Measurements from ENCODE around the gene DMAC2.
"Not testable (repeated sequence)": the region's sequence is repeated elsewhere in the genome, so short reads cannot be mapped to it uniquely, and the experiment has no call there.

Gene DMAC2

GRCh38 chr19:41412953-41413352 lies 26.8 kb downstream of the DMAC2 start:
- Histone ChIP-seq H3K27ac (peak overlapping the region; percentile 74), H3K4me2 (peak overlapping the region; percentile 77)

DNA sequence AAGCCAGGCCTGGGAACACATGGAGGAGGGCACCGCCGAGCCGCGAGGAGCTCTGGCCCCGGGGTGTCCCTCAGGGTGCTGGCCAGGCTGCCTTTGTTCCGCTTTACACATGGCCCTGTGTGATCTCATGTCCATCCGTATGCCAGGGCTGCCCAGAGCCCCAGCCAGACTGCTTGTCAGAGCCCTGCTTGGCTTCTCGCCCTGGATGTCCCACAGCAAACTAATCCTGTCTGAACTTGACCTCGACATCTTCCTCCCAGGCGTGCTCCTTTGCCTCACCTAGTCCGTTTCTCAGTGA lies 27.8 kb downstream of the DMAC2 start:
- H4K20me1 ChIP-seq, result no peaks in the 10 kb centered on the region; the same call in 1 of the 2 replicates
- no peaks in the 10 kb centered on the region for H3K27me3 ChIP-seq
- no peak overlapping the region for H3K4me2 ChIP-seq
- H3K4me3 ChIP-seq, result no peak overlapping the region
- peak overlapping the region; percentile 82; the same call in 1 of the 2 replicates for H3K27ac ChIP-seq
- H3K9ac ChIP-seq, result peak overlapping the region; percentile 10; the same call in 1 of the 2 replicates
- no peak for TF ChIP-seq Cebpa-rat (IDR thresholded peaks at IDR 0.05)
- H3K36me3 ChIP-seq, result peaks cover 70% of the 10 kb centered on the region
- H3K4me1 ChIP-seq, result peaks cover 84% of the 10 kb centered on the region
- H3K9me3 ChIP-seq, result no peaks in the 10 kb centered on the region

More at GRCh38 chr19:41412953-41413352, 26.8 kb downstream of the DMAC2 start:
- H3K27me3 ChIP-seq, result no peaks in the 10 kb centered on the region
- no peaks in the 10 kb centered on the region for H3K9me3 ChIP-seq
- peaks cover 74% of the 10 kb centered on the region for H3K4me1 ChIP-seq
- H3K36me3 ChIP-seq, result peaks cover 74% of the 10 kb centered on the region
- H4K20me1 ChIP-seq, result no peaks in the 10 kb centered on the region; the same call in 1 of the 2 replicates
- H3K9ac ChIP-seq, result peak overlapping the region; percentile 9; the same call in 1 of the 2 replicates
- H3K4me3 ChIP-seq, result no peak overlapping the region
- TF ChIP-seq Cebpa-rat (IDR thresholded peaks at IDR 0.05), result no peak

GRCh38 chr19:41411100-41411967 lies 28.4 kb downstream of the DMAC2 start:
- TF ChIP-seq Cebpa-rat (IDR thresholded peaks at IDR 0.05), result no peak
- H3K36me3 ChIP-seq, result peaks cover 64% of the 10 kb centered on the region
- H3K4me1 ChIP-seq, result peaks cover 86% of the 10 kb centered on the region
- H3K4me3 ChIP-seq, result no peak overlapping the region
- peak overlapping the region; percentile 10; the same call in 1 of the 2 replicates for H3K9ac ChIP-seq
- peak overlapping the region; percentile 82; the same call in 1 of the 2 replicates for H3K27ac ChIP-seq
- no peaks in the 10 kb centered on the region for H3K27me3 ChIP-seq
- H3K4me2 ChIP-seq, result peak overlapping the region; percentile 61
- no peaks in the 10 kb centered on the region; the same call in 1 of the 2 replicates for H4K20me1 ChIP-seq
- H3K9me3 ChIP-seq, result no peaks in the 10 kb centered on the region

- H3K27me3 ChIP-seq, result no peaks in the 10 kb centered on the region
- peak overlapping the region; percentile 82 for H3K27ac ChIP-seq
- peak overlapping the region; percentile 61 for H3K4me2 ChIP-seq
- H3K36me3 ChIP-seq, result peaks cover 67% of the 10 kb centered on the region
- H3K9me3 ChIP-seq, result no peaks in the 10 kb centered on the region
- peaks cover 86% of the 10 kb centered on the region for H3K4me1 ChIP-seq
- 0 out of 2 replicates have a peak overlapping the region, but pooled peaks have one; percentile 28 for H3K4me3 ChIP-seq
- peaks cover 6% of the 10 kb centered on the region; the same call in 1 of the 2 replicates for H4K20me1 ChIP-seq
- no peak for TF ChIP-seq Cebpa-rat (IDR thresholded peaks at IDR 0.05)
- peak overlapping the region; percentile 53; the same call in 1 of the 2 replicates for H3K9ac ChIP-seq
Measured at GRCh38 chr19:41410336-41411054, 29.2 kb downstream of the DMAC2 start.

DNA sequence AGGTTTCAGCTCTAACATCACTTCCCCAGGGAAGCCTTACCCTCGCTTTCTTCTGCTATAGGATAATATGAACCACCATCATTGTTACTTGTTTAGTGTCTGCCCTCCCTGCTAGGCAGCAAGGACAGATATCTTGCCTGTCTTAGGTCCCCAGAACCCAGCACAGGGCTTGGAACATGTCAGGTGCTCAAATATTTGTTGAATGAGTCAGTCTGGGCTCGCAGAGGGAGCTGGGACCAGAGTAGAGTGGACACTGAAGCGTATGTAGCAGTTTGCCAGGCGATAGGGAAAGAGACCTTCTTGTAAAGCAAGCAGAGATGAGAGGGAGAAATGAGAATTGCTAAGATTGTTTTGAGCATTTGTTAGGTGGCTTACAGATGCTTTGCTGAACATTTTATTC lies 30.4 kb downstream of the DMAC2 start:
- Histone ChIP-seq H3K27me3 (no peaks in the 10 kb centered on the region), H3K4me1 (peaks cover 74% of the 10 kb centered on the region), H3K4me2 (peak overlapping the region; percentile 61), H3K27ac (peak overlapping the region; percentile 82), H3K4me3 (no peak overlapping the region), H3K9me3 (no peaks in the 10 kb centered on the region), H3K36me3 (peaks cover 64% of the 10 kb centered on the region), H4K20me1 (peaks cover 13% of the 10 kb centered on the region; the same call in 1 of the 2 replicates), H3K9ac (peak overlapping the region; percentile 53; the same call in 1 of the 2 replicates)
- TF ChIP-seq Cebpa-rat (IDR thresholded peaks at IDR 0.05), result no peak

- H3K4me3 ChIP-seq, H3K9me3 ChIP-seq, H3K27me3 ChIP-seq, H3K9ac ChIP-seq: not testable (repeated sequence)
- Histone ChIP-seq H3K27ac (peak overlapping the region; percentile 82), H3K4me2 (peak overlapping the region; percentile 61), H4K20me1 (peaks cover 15% of the 10 kb centered on the region; the same call in 1 of the 2 replicates), H3K4me1 (peaks cover 70% of the 10 kb centered on the region), H3K36me3 (peaks cover 62% of the 10 kb centered on the region)
Measured at GRCh38 chr19:41408846-41409245, 30.9 kb downstream of the DMAC2 start.

DNA sequence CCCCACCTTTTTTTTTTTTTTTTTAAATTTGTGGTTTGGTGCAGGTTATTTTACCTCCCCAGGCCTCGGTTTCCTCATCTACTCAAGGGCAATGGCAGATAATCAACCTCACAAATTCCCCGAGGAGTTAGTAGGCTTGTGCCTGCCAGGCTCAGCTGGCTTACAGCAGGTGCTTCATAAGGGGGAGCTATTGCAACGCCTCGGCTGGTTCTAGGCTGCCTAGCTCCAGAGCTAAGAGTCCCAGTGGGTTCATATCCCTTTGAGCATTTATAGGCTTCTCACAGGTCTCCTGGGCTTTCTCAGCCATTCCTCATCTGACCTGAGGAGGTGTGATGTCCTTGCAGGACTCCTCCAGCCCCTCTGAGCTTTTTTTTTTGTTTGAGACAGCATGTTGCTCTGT lies 31.5 kb downstream of the DMAC2 start:
- no peak for TF ChIP-seq Cebpa-rat (IDR thresholded peaks at IDR 0.05)
- Histone ChIP-seq H3K4me3 (no peak overlapping the region), H3K36me3 (peaks cover 62% of the 10 kb centered on the region), H3K4me1 (peaks cover 70% of the 10 kb centered on the region), H3K27me3 (no peaks in the 10 kb centered on the region), H3K27ac (peak overlapping the region; percentile 82; the same call in 1 of the 2 replicates), H3K9ac (no peak overlapping the region), H3K9me3 (no peaks in the 10 kb centered on the region), H4K20me1 (peaks cover 20% of the 10 kb centered on the region; the same call in 1 of the 2 replicates), H3K4me2 (peak overlapping the region; percentile 61)

DNA sequence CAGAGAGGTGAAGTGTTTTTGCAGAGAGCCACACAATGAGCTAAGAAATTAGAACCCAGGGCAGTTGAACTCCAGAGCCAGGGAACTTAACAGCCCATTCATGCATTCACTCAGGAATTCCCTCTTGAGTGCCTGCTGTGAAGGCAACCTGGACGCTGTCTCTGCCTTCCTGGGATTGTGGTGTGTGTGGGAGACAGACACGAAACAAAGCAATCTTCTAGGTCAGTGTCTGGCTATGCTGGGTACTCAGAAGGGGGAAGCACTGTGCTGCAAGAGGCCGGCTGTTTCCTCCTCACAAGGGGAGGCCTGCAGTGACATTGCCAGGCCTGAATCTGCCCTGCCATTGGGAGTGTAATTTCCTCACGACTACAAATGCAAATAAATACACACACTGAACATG lies 32.4 kb downstream of the DMAC2 start:
- Histone ChIP-seq H3K27ac (peak overlapping the region; percentile 82; the same call in 1 of the 2 replicates), H4K20me1 (peaks cover 30% of the 10 kb centered on the region; the same call in 1 of the 2 replicates), H3K27me3 (no peaks in the 10 kb centered on the region), H3K4me2 (peak overlapping the region; percentile 61), H3K4me1 (peaks cover 64% of the 10 kb centered on the region), H3K36me3 (peaks cover 64% of the 10 kb centered on the region), H3K4me3 (no peak overlapping the region), H3K9ac (peak overlapping the region; percentile 19; the same call in 1 of the 2 replicates), H3K9me3 (no peaks in the 10 kb centered on the region)
- no peak for TF ChIP-seq Cebpa-rat (IDR thresholded peaks at IDR 0.05)

- no peak overlapping the region for H3K27ac ChIP-seq
- no peaks in the 10 kb centered on the region for H3K9me3 ChIP-seq
- H3K9ac ChIP-seq, result no peak overlapping the region
- no peak overlapping the region for H3K4me2 ChIP-seq
- peaks cover 51% of the 10 kb centered on the region for H3K4me1 ChIP-seq
- no peaks in the 10 kb centered on the region for H3K27me3 ChIP-seq
- H3K4me3 ChIP-seq, result no peak overlapping the region
- H4K20me1 ChIP-seq, result peaks cover 31% of the 10 kb centered on the region; the same call in 1 of the 2 replicates
- peaks cover 61% of the 10 kb centered on the region; the same call in 1 of the 2 replicates for H3K36me3 ChIP-seq
- TF ChIP-seq Cebpa-rat (IDR thresholded peaks at IDR 0.05), result no peak
Measured at GRCh38 chr19:41405776-41406175, 33.9 kb downstream of the DMAC2 start.
